ENCODE measurements around the gene NUMB. TPM values are rescaled to one million over a fixed set of nuclear protein-coding genes. Genes with fewer than 3 reads are reported as not detected.

Gene NUMB
- total RNA-seq, 2 experiments from 2014 or later: 27.9 to 31.5 TPM

GRCh38 chr14:73468828-73469375, 10.6 kb upstream of the NUMB start:
- Mint-ChIP-seq H3K36me3 (ENCODE audit: low read depth) (no peaks in the 10 kb centered on the region), H3K9me3 (no peaks in the 10 kb centered on the region), H3K4me3 (no peak overlapping the region), H3K27ac (no peak overlapping the region), H3K27me3 (no peaks in the 10 kb centered on the region), H3K4me1 (ENCODE audit: low read depth) (peaks cover 33% of the 10 kb centered on the region)
- POLR2A ChIA-PET: interaction anchor here (2.1 kb wide), 1 partner anchor 10 kb away, joined by 10 read pairs; the partner anchor contains the start of gene NUMB
- intact Hi-C loops (cut with DNase I, micrococcal nuclease): no loop called here
- Histone ChIP-seq H3K27ac (ENCODE audit: low read depth in 1 of 2, low read length in 2 of 2) (no peak overlapping the region), H3K9me3 (ENCODE audit: control insufficient read depth in 1 of 2, insufficient read depth in 1 of 2, low read length in 2 of 2) (no peaks in the 10 kb centered on the region), H3K4me3 (ENCODE audit: low read length) (no peak overlapping the region), H3K4me1 (ENCODE audit: insufficient read depth, low read length) (peaks cover 15% of the 10 kb centered on the region), H3K27me3 (ENCODE audit: control insufficient read depth in 1 of 2, insufficient read depth in 2 of 2, low read length in 2 of 2) (no peaks in the 10 kb centered on the region), H3K36me3 (ENCODE audit: insufficient read depth, low read length) (no peaks in the 10 kb centered on the region)
- DNase-seq (no peak), ATAC-seq (ENCODE audit: poor library complexity) (no peak)
- CTCF ChIA-PET: interaction anchor here (0.9 kb wide), 1 partner anchor 174 kb away, joined by 3 read pairs; no protein-coding TSS in a partner anchor
- no peak for TF ChIP-seq CTCF (IDR thresholded peaks at IDR 0.05)

GRCh38 chr14:73467800-73468199, 9.5 kb upstream of the NUMB start:
- H3K27ac Mint-ChIP-seq: no peak overlapping the region
- CTCF ChIA-PET: interaction anchor here (1.0 to 1.3 kb wide), 2 partner anchors 9 to 172 kb away, joined by 3 read pairs; partner anchors contain the start of gene NUMB
- no peaks in the 10 kb centered on the region for H3K9me3 Mint-ChIP-seq
- H3K4me1 Mint-ChIP-seq (ENCODE audit: low read depth): peaks cover 39% of the 10 kb centered on the region
- Histone ChIP-seq H3K9me3 (ENCODE audit: control insufficient read depth in 1 of 2, insufficient read depth in 1 of 2, low read length in 2 of 2) (no peaks in the 10 kb centered on the region), H3K4me1 (ENCODE audit: insufficient read depth, low read length) (peaks cover 18% of the 10 kb centered on the region), H3K36me3 (ENCODE audit: insufficient read depth, low read length) (no peaks in the 10 kb centered on the region), H3K27ac (ENCODE audit: low read depth in 1 of 2, low read length in 2 of 2) (no peak overlapping the region), H3K4me3 (ENCODE audit: low read length) (no peak overlapping the region), H3K27me3 (ENCODE audit: control insufficient read depth in 1 of 2, insufficient read depth in 2 of 2, low read length in 2 of 2) (no peaks in the 10 kb centered on the region)
- peak; percentile 50 for ATAC-seq (ENCODE audit: poor library complexity)
- intact Hi-C loops (cut with DNase I, micrococcal nuclease): no loop called here
- H3K36me3 Mint-ChIP-seq (ENCODE audit: low read depth): no peaks in the 10 kb centered on the region
- no peak for TF ChIP-seq CTCF (IDR thresholded peaks at IDR 0.05)
- no peak for DNase-seq
- POLR2A ChIA-PET: interaction anchor here (1.2 to 2.1 kb wide), 2 partner anchors 9 to 173 kb away, joined by 3 to 10 read pairs; partner anchors contain the start of gene NUMB
- H3K4me3 Mint-ChIP-seq: no peak overlapping the region
- no peaks in the 10 kb centered on the region for H3K27me3 Mint-ChIP-seq

- Mint-ChIP-seq H3K36me3 (ENCODE audit: low read depth) (no peaks in the 10 kb centered on the region), H3K27me3 (no peaks in the 10 kb centered on the region), H3K4me1 (ENCODE audit: low read depth) (peaks cover 39% of the 10 kb centered on the region), H3K27ac (peak overlapping the region; percentile 43), H3K4me3 (no peak overlapping the region), H3K9me3 (no peaks in the 10 kb centered on the region)
- no peak for ATAC-seq (ENCODE audit: poor library complexity)
- intact Hi-C loops (cut with DNase I, micrococcal nuclease): no loop called here
- Histone ChIP-seq H3K4me1 (ENCODE audit: insufficient read depth, low read length) (peaks cover 18% of the 10 kb centered on the region), H3K27me3 (ENCODE audit: control insufficient read depth in 1 of 2, insufficient read depth in 2 of 2, low read length in 2 of 2) (no peaks in the 10 kb centered on the region), H3K36me3 (ENCODE audit: insufficient read depth, low read length) (no peaks in the 10 kb centered on the region), H3K27ac (ENCODE audit: low read depth in 1 of 2, low read length in 2 of 2) (no peak overlapping the region), H3K9me3 (ENCODE audit: control insufficient read depth in 1 of 2, insufficient read depth in 1 of 2, low read length in 2 of 2) (no peaks in the 10 kb centered on the region), H3K4me3 (ENCODE audit: low read length) (no peak overlapping the region)
- DNase-seq: peak in 3 of 14 experiments; percentile 22 to 68 (median 56)
- CTCF ChIA-PET: interaction anchor here (1.0 to 1.3 kb wide), 2 partner anchors 9 to 172 kb away, joined by 3 read pairs; partner anchors contain the start of gene NUMB
- TF ChIP-seq CTCF (IDR thresholded peaks at IDR 0.05): no peak
- POLR2A ChIA-PET: interaction anchor here (1.2 to 2.1 kb wide), 2 partner anchors 9 to 172 kb away, joined by 3 to 10 read pairs; partner anchors contain the start of gene NUMB
Measured at GRCh38 chr14:73467377-73467776, 9.0 kb upstream of the NUMB start.

All from CD4-positive, alpha-beta T cell (primary cell).